SK-N-SH (cell line): ENCODE measurements around the gene SLITRK3. TPM values are rescaled to one million over a fixed set of nuclear protein-coding genes. Genes with fewer than 3 reads are reported as not detected.

Source experiments
- CTCF ChIA-PET: fragments of 300-600, 350-600 bp; formaldehyde crosslinking; extraction: SDS; loops from one replicate; lab custom pipeline; 2021; lab: Yijun Ruan, JAX
- POLR2A ChIA-PET: fragments of 350-600 bp; sonication (Branson Sonifier 250); formaldehyde crosslinking; extraction: SDS; loops from one replicate; lab custom pipeline; 2020; ENCODE audit warnings: antibody characterized with exemption, inconsistent platforms; lab: Yijun Ruan, JAX
- DNase-seq: peaks from one replicate; pipeline ENCODE4 v3.0.0; 2012
- H2AFZ ChIP-seq: fragments of 200-600 bp; sonication (generic); 2 replicates; pipeline ENCODE4 v1.8.1; 2016; ENCODE audit warnings: antibody characterized with exemption, mild to moderate bottlenecking, low read depth
- H3F3A ChIP-seq: fragments of 200-600 bp; sonication (generic); replicated peaks from 2 replicates; pipeline ENCODE3; 2016; ENCODE audit warnings: antibody characterized with exemption, mild to moderate bottlenecking; ENCODE audit not compliant: insufficient read depth
- H3K27ac ChIP-seq, 2 experiments: fragments of 200-500 bp in 1 of 2; fragments of 200-600 bp in 1 of 2; sonication (Bioruptor generic) in 1 of 2; sonication (generic), shearing (Covaris generic) in 1 of 2; 2 replicates each; pipeline versions ENCODE4 v1.5.1 to v1.6.1; 2014 to 2016; ENCODE audit warnings: low read depth in 2 of 2, inconsistent platforms in 1 of 2, low read length in 1 of 2, mild to moderate bottlenecking in 1 of 2, mixed read lengths in 1 of 2
- H3K27me3 ChIP-seq: fragments of 200-600 bp; sonication (generic), shearing (Covaris generic); 2 replicates; pipeline ENCODE4 v1.6.1; 2016; ENCODE audit warnings: mixed run types; ENCODE audit not compliant: insufficient read depth
- H3K36me3 ChIP-seq, 2 experiments: fragments of 200-500 bp in 1 of 2; fragments of 200-600 bp in 1 of 2; sonication (Bioruptor generic) in 1 of 2; sonication (generic) in 1 of 2; replicated peaks in 1 of 2; 2 replicates each; pipeline versions ENCODE3 to v1.5.1; 2014 to 2016; ENCODE audit warnings: low read length in 1 of 2, mild to moderate bottlenecking in 1 of 2; ENCODE audit not compliant: insufficient read depth in 2 of 2, control insufficient read depth in 1 of 2
- H3K4me1 ChIP-seq, 2 experiments: fragments of 200-500 bp in 1 of 2; fragments of 200-600 bp in 1 of 2; sonication (Bioruptor generic) in 1 of 2; sonication (generic), shearing (Covaris generic) in 1 of 2; 2 replicates each; pipeline versions ENCODE4 v1.5.1 to v1.6.1; 2014 to 2016; ENCODE audit warnings: low read depth in 1 of 2, low read length in 1 of 2, mixed run types in 1 of 2; ENCODE audit not compliant: insufficient read depth in 2 of 2, control insufficient read depth in 1 of 2
- H3K4me2 ChIP-seq: fragments of 200-600 bp; sonication (generic), shearing (Covaris generic); 2 replicates; pipeline ENCODE4 v1.6.1; 2017; ENCODE audit warnings: mixed run types
- H3K4me3 ChIP-seq, 2 experiments: fragments of 200-500 bp in 1 of 2; fragments of 200-600 bp in 1 of 2; sonication (Bioruptor generic) in 1 of 2; sonication (generic), shearing (Covaris generic) in 1 of 2; 2 replicates each; pipeline versions ENCODE4 v1.5.1 to v1.8.1; 2014 to 2016; ENCODE audit warnings: low read depth in 2 of 2, inconsistent platforms in 1 of 2, low read length in 1 of 2, mild to moderate bottlenecking in 1 of 2, mixed read lengths in 1 of 2, moderate library complexity in 1 of 2
- H3K79me2 ChIP-seq: fragments of 200-600 bp; sonication (generic); 2 replicates; pipeline ENCODE4 v1.8.1; 2017; ENCODE audit warnings: mild to moderate bottlenecking; ENCODE audit not compliant: insufficient read depth
- H3K9ac ChIP-seq: fragments of 200-600 bp; sonication (generic); 2 replicates; pipeline ENCODE4 v1.6.1; 2017; ENCODE audit warnings: mixed run types
- H3K9me2 ChIP-seq: fragments of 200-600 bp; sonication (generic); 2 replicates; pipeline ENCODE4 v1.6.1; 2017; ENCODE audit warnings: mixed run types
- H3K9me3 ChIP-seq: fragments of 200-600 bp; sonication (generic); 2 replicates; pipeline ENCODE4 v1.6.1; 2017; ENCODE audit warnings: mixed run types, mild to moderate bottlenecking, moderate library complexity
- H4K20me1 ChIP-seq: fragments of 200-600 bp; sonication (generic); 2 replicates; pipeline ENCODE4 v1.6.1; 2017; ENCODE audit warnings: mild to moderate bottlenecking, mixed run types; ENCODE audit not compliant: insufficient read depth
- CHD2 ChIP-seq: fragments of 150-350 bp; IDR thresholded peaks from 2 replicates; pipeline ENCODE4 v1.6.1; 2018; ENCODE audit warnings: low read length; ENCODE audit not compliant: partially characterized antibody
- ELF1 ChIP-seq: IDR thresholded peaks from 2 replicates; pipeline ENCODE4 v1.4.0; 2012
- EP300 ChIP-seq, 2 experiments: IDR thresholded peaks; 2 replicates each; pipeline versions ENCODE4 v1.4.0 to v1.6.1; 2012; ENCODE audit warnings: borderline replicate concordance in 1 of 2, low read depth in 1 of 2, low read length in 1 of 2
- EZH2phosphoT487 ChIP-seq: fragments of 200-600 bp; sonication (generic); IDR thresholded peaks from 2 replicates; pipeline ENCODE4 v1.6.1; 2017; ENCODE audit warnings: low read depth, mixed run types, mild to moderate bottlenecking, antibody characterized with exemption, moderate library complexity, borderline replicate concordance
- FOXJ3 ChIP-seq: sonication (generic); formaldehyde crosslinking; IDR thresholded peaks from 2 replicates; pipeline ENCODE4 v1.5.1; 2020; ENCODE audit warnings: mild to moderate bottlenecking, missing genetic modification reagents
- GATA2 ChIP-seq: sonication (generic); formaldehyde crosslinking; IDR thresholded peaks from 2 replicates; pipeline ENCODE4 v1.5.0; 2020; ENCODE audit warnings: mild to moderate bottlenecking, missing genetic modification reagents
- JUND ChIP-seq: IDR thresholded peaks from 2 replicates; pipeline ENCODE4 v1.4.0; 2012
- MXI1 ChIP-seq: IDR thresholded peaks from 2 replicates; pipeline ENCODE4 v1.6.1; 2012; ENCODE audit warnings: mild to moderate bottlenecking, low read depth, low read length, improper control_type of control experiment
- POLR2AphosphoS5 ChIP-seq: IDR thresholded peaks from 2 replicates; pipeline ENCODE4 v1.6.1; 2012; ENCODE audit warnings: low read depth, low read length
- RCOR1 ChIP-seq: fragments of 150-350 bp; IDR thresholded peaks from 2 replicates; pipeline ENCODE4 v1.6.1; 2017; ENCODE audit warnings: antibody characterized with exemption, low read length
- RFX5 ChIP-seq: IDR thresholded peaks from 2 replicates; pipeline ENCODE4 v1.6.1; 2012; ENCODE audit warnings: mild to moderate bottlenecking, improper control_type of control experiment, low read length
- RXRA ChIP-seq: IDR thresholded peaks from 2 replicates; pipeline ENCODE4 v1.4.0; 2012; ENCODE audit warnings: low read depth, mild to moderate bottlenecking, borderline replicate concordance
- SIN3A ChIP-seq: IDR thresholded peaks from 2 replicates; pipeline ENCODE4 v1.6.1; 2012; ENCODE audit warnings: low read depth, mild to moderate bottlenecking, low read length, moderate library complexity, borderline replicate concordance
- SMC3 ChIP-seq: IDR thresholded peaks from 2 replicates; pipeline ENCODE4 v1.6.1; 2012; ENCODE audit warnings: low read depth, low read length, improper control_type of control experiment
- TAF1 ChIP-seq: IDR thresholded peaks from 2 replicates; pipeline ENCODE4 v1.6.1; 2012; ENCODE audit warnings: low read depth, mild to moderate bottlenecking, low read length, moderate library complexity, borderline replicate concordance
- YY1 ChIP-seq: IDR thresholded peaks from 2 replicates; pipeline ENCODE4 v1.4.0; 2012; ENCODE audit warnings: low read depth, mild to moderate bottlenecking
- WGBS: methylation state at CpG from one replicate; pipeline ENCODE4 v1.1.6; 2017; ENCODE audit warnings: low lambda C conversion rate; 5-methylcytosine and 5-hydroxymethylcytosine counted together
- polyA plus RNA-seq, 3 experiments: library from polyadenylated mRNA; depleted of rRNA; stranded (reverse); fragments of >200 nt; gene quantifications; 2 replicates each; pipeline ENCODE4 v1.2.3, GENCODE V29; 2012
- TF ChIP-seq, protein P1 (sequence below): IDR thresholded peaks from 2 replicates; pipeline ENCODE4 v1.4.0; 2012; ENCODE audit warnings: low read depth, borderline replicate concordance
- TF ChIP-seq, protein P2 (sequence below): fragments of 150-350 bp; IDR thresholded peaks from 2 replicates; pipeline ENCODE4 v1.6.1; 2016; ENCODE audit warnings: mild to moderate bottlenecking, low read depth, low read length
- TF ChIP-seq, protein P3 (sequence below): IDR thresholded peaks from 2 replicates; pipeline ENCODE4; 2012
- TF ChIP-seq, protein P4 (sequence below): IDR thresholded peaks from 2 replicates; pipeline ENCODE4 v1.4.0; 2012; ENCODE audit warnings: low read depth

The SLITRK3 gene
- polyA plus RNA-seq, 1 of the 3 experiments (the other 2 are of a cell fraction), result not detected

DNA sequence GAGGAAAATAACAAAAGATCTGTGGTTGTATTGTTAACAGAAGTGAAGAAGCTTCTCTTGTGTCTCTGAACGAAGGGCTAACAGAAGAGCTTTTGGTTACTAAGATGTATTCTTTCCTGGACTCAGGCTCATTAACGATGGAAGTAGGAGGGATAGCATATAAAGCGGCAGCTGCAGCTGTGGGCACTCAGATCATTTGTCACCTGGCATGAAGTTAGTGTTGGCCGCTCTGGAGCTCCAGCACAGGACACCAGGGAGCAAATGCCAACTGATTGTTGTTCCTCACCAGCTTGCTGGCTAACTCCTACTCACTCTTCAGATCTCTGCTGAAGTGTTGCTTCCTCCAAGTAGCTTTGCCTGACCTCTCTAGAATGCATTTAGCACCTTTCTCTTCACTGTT is 15.5 kb upstream of the SLITRK3 start (continued):
- no peak for TF ChIP-seq RXRA
- TF ChIP-seq CHD2, result no peak
- TF ChIP-seq TAF1, result no peak
- TF ChIP-seq, protein P1, sequence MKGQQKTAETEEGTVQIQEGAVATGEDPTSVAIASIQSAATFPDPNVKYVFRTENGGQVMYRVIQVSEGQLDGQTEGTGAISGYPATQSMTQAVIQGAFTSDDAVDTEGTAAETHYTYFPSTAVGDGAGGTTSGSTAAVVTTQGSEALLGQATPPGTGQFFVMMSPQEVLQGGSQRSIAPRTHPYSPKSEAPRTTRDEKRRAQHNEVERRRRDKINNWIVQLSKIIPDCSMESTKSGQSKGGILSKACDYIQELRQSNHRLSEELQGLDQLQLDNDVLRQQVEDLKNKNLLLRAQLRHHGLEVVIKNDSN, result no peak
- TF ChIP-seq GATA2 (CRISPR knock-in tag), result no peak

DNA sequence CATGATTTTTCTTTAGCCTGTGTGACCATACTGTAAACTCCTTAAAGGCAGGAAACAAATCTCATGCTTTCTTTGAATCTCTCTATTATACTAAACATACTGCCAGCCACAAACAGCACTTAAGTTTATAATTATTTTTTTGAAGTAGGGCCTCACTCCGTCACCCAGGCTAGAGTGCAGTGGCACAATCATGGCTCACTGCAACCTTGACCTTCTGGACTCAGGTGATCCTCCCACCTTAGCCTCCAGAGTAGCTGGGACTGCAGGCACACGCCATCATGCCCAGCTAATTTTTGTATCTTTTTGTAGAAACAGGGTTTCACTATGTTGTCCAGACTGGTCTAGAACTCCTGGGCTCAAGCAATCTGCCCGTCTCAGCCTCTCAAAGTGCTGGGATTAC is 14.5 kb upstream of the SLITRK3 start:
- Histone ChIP-seq H2AFZ (no peak overlapping the region), H3K9me2 (no peaks in the 10 kb centered on the region), H3K27ac (no peak overlapping the region), H3K27me3 (no peaks in the 10 kb centered on the region), H3K79me2 (no peaks in the 10 kb centered on the region), H3F3A (no peaks in the 10 kb centered on the region), H3K9me3 (no peaks in the 10 kb centered on the region), H4K20me1 (no peaks in the 10 kb centered on the region), H3K36me3 (no peaks in the 10 kb centered on the region), H3K4me3 (no peak overlapping the region), H3K4me1 (peaks cover 0 to 4% of the 10 kb centered on the region in 2 experiments; a peak in 2 of 4 replicates), H3K4me2 (no peak overlapping the region), H3K9ac (no peak overlapping the region)
- ChIA-PET CTCF (interaction anchor here (0.8 to 1.5 kb wide), 3 partner anchors 8 to 59 kb away, joined by 3 to 5 read pairs (median 3); no protein-coding TSS in a partner anchor), POLR2A (no interaction called here)
- 28% methylated on average over 3 of the region's 3 CpGs for WGBS
- TF ChIP-seq RCOR1 (no peak), SIN3A (no peak), ELF1 (no peak), YY1 (no peak), MXI1 (no peak), RFX5 (no peak), SMC3 (no peak), POLR2AphosphoS5 (no peak), EP300 (IDR thresholded peaks at IDR 0.05; ENCODE audit: borderline replicate concordance in 1 of 2, low read depth in 1 of 2, low read length in 1 of 2) (no peak), EZH2phosphoT487 (no peak), JUND (no peak), RXRA (no peak), FOXJ3 (CRISPR knock-in tag) (no peak)
- TF ChIP-seq, protein P2, sequence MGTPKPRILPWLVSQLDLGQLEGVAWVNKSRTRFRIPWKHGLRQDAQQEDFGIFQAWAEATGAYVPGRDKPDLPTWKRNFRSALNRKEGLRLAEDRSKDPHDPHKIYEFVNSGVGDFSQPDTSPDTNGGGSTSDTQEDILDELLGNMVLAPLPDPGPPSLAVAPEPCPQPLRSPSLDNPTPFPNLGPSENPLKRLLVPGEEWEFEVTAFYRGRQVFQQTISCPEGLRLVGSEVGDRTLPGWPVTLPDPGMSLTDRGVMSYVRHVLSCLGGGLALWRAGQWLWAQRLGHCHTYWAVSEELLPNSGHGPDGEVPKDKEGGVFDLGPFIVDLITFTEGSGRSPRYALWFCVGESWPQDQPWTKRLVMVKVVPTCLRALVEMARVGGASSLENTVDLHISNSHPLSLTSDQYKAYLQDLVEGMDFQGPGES, result no peak
- TF ChIP-seq, protein P3, sequence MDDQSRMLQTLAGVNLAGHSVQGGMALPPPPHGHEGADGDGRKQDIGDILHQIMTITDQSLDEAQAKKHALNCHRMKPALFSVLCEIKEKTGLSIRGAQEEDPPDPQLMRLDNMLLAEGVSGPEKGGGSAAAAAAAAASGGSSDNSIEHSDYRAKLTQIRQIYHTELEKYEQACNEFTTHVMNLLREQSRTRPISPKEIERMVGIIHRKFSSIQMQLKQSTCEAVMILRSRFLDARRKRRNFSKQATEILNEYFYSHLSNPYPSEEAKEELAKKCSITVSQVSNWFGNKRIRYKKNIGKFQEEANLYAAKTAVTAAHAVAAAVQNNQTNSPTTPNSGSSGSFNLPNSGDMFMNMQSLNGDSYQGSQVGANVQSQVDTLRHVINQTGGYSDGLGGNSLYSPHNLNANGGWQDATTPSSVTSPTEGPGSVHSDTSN, result no peak
- TF ChIP-seq, protein P4, sequence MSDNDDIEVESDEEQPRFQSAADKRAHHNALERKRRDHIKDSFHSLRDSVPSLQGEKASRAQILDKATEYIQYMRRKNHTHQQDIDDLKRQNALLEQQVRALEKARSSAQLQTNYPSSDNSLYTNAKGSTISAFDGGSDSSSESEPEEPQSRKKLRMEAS, result no peak
- DNase-seq, result no peak
